GM12872 (cell line): ENCODE results near the gene HOMER3.

Experiments used
- TF ChIP-seq, protein P1 (sequence below): IDR thresholded peaks from 3 replicates; pipeline ENCODE4 v1.5.1; 2011; ENCODE audit warnings: low read depth, mild to moderate bottlenecking, low read length, moderate library complexity; ENCODE audit not compliant: insufficient read depth

HOMER3 gene

DNA sequence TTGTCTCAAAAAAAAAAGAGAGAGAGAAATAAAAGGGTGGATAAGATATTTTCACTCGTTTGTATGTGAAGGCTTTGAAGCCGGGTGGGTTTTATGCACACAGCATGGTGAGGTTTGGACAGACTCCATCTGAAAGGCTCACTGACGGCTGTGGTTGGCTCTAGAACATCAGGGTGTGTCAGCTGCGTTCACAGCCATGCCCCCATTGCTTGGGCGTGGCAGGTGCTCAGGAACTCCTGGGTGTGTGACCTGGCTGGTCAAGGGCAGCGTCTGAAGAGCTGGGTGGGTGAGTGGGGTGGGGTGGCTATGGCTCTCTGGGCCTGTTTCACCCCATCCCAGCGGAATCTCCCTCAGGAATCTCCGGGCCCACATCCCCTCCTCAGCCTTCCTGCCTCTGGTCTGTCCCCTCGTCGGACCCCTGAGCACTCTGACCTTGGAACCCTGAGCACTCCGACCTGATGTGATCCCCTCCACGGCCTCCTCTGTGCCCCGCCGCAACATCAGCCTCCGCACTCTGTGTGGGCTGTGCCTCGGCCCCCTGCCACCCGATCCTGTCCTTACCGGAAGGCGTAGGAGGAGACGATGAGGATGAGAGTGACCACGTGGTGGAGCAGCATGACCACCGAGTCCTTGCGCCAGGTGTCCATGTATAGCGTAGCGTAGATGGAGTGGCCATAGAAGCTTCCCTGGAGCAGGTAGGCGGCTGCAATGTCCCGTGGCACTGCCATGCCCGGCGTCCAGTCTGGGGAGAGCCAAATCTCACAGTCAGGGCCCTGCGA is 57.3 kb downstream of the HOMER3 start:
- TF ChIP-seq, protein P1, sequence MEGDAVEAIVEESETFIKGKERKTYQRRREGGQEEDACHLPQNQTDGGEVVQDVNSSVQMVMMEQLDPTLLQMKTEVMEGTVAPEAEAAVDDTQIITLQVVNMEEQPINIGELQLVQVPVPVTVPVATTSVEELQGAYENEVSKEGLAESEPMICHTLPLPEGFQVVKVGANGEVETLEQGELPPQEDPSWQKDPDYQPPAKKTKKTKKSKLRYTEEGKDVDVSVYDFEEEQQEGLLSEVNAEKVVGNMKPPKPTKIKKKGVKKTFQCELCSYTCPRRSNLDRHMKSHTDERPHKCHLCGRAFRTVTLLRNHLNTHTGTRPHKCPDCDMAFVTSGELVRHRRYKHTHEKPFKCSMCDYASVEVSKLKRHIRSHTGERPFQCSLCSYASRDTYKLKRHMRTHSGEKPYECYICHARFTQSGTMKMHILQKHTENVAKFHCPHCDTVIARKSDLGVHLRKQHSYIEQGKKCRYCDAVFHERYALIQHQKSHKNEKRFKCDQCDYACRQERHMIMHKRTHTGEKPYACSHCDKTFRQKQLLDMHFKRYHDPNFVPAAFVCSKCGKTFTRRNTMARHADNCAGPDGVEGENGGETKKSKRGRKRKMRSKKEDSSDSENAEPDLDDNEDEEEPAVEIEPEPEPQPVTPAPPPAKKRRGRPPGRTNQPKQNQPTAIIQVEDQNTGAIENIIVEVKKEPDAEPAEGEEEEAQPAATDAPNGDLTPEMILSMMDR, result no peak

DNA sequence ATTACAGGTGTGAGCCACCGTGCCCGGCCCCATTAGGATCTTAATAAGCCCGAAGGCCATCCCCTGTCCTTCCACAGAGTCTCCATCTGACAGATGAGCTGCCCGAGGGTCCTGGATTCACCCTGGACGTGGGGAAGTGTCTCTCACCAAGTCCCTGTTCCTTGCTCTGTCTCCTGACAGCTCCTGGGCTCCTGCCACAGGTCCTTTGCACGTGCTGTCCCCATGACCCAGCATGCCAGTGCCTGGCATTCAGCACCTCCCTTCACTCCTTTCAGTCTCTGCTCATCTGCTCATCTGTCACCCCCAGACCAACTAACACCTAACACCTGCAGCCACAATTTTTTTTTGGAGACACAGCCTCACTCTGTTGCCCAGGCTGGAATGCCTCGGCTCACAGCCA is 59.5 kb downstream of the HOMER3 start:
- TF ChIP-seq, protein P1, result no peak

DNA sequence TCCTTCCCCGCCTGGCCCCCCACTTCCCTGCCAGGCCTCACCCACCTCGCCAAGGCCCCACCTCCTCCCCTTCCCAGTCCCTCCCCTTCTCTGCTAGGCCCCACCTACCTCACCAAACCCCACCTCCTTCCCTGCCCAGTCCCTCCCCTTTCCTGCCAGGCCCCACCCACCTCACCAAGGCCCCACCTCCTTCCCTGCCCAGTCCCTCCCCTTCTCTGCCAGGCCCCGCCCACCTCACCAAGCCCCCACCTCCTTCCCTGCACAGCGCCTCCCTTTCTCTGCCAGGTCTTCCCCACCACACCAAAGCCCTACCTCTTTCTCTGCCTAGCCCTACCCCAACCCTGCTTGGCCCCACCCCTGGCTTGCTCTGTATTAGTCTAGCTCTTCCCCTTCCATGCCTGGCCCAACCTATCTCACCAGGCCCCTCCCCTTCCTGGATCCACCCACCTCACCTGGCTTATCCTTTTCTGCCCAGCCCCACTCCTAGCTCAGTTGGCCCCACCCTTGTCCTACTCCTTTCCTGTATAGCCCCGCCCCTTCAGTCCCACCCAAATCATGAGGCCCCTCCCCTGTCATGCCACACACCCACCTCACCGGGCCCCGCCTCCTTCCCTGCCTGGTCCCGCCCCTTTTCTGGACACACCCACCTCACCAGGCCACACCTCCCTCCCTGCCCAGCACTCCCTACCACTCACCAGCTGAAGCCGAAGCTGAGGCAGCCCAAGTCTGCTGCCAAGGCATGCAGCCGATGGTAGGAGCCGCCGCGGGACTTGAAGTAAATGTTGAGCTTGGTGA is 61.2 kb downstream of the HOMER3 start:
- TF ChIP-seq, protein P1, result no peak
